Measurements from ENCODE around the gene LAMB1.

The LAMB1 gene

DNA sequence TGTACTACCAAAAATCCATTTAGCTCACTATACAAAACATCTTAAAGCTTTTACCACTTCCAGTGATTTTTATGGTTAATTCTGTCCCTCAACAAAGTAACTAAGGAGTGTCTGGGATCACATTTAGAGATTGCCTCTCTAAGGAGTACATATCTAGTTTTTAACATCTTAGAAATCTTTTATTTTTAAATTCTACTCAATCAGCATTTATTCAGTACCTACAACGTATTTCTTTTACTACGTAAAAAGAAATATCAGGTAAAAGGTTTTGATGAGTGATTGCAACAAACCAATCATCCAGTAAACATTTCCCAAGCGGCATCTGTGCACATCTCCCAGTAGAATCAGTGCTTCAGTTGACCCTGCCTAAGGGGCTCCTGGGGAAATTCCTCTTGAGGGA lies 31.9 kb downstream of the LAMB1 start:
- no peak for DNase-seq (ENCODE audit: low spot score)
- in situ Hi-C loops (cut with MboI; ENCODE audit: low pct_unique_long_range_greater_than_20kb, low sequenced_read_pairs, unreplicated experiment), result no loop called here
- TF ChIP-seq, protein P1, sequence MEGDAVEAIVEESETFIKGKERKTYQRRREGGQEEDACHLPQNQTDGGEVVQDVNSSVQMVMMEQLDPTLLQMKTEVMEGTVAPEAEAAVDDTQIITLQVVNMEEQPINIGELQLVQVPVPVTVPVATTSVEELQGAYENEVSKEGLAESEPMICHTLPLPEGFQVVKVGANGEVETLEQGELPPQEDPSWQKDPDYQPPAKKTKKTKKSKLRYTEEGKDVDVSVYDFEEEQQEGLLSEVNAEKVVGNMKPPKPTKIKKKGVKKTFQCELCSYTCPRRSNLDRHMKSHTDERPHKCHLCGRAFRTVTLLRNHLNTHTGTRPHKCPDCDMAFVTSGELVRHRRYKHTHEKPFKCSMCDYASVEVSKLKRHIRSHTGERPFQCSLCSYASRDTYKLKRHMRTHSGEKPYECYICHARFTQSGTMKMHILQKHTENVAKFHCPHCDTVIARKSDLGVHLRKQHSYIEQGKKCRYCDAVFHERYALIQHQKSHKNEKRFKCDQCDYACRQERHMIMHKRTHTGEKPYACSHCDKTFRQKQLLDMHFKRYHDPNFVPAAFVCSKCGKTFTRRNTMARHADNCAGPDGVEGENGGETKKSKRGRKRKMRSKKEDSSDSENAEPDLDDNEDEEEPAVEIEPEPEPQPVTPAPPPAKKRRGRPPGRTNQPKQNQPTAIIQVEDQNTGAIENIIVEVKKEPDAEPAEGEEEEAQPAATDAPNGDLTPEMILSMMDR (IDR thresholded peaks at IDR 0.05; ENCODE audit: extremely low read depth, insufficient read depth, missing control alignments), result no peak

DNA sequence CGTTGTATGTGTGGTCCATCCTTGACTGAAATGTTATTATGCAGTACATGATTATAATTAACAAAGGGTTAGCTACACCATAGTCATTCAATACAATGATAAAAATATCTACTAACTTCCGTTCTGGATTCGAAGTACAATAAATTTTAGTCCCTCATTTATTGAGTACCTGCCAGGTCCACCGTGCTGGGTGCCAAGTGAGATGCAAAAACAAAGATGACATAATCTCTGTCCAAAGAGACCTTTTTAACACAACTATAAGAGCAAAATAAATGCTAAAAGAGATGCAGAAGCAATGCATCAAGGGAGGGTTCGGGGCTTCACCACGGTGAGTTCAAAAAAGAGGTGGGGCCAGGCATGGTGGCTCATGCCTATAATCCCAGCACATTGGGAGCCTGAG lies 33.1 kb downstream of the LAMB1 start:
- TF ChIP-seq, protein P1 (IDR thresholded peaks at IDR 0.05; ENCODE audit: extremely low read depth, insufficient read depth, missing control alignments), result no peak
- no peak for DNase-seq (ENCODE audit: low spot score)
- in situ Hi-C loops (cut with MboI; ENCODE audit: low pct_unique_long_range_greater_than_20kb, low sequenced_read_pairs, unreplicated experiment), result no loop called here

DNA sequence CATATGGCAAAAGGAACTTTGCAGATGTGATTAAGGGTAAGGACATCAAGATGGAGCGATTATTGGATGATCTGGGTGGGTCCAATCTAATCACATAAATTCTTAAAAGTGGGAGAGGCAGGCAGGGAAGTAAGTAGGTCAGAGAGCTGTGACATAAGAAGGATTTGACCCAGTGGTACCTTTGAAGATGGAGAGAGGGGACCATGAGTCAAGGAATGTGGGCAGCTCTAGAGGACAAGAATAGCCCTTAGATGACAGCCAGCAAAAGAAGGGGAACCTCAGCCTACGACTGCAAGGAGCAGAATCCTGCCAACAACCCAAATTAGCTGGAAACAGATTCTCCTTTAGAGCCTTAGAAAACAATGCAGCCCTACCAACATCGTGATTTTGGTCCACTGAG lies 34.5 kb downstream of the LAMB1 start:
- in situ Hi-C loops (cut with MboI; ENCODE audit: low pct_unique_long_range_greater_than_20kb, low sequenced_read_pairs, unreplicated experiment), result no loop called here
- TF ChIP-seq, protein P1 (IDR thresholded peaks at IDR 0.05; ENCODE audit: extremely low read depth, insufficient read depth, missing control alignments), result no peak

DNA sequence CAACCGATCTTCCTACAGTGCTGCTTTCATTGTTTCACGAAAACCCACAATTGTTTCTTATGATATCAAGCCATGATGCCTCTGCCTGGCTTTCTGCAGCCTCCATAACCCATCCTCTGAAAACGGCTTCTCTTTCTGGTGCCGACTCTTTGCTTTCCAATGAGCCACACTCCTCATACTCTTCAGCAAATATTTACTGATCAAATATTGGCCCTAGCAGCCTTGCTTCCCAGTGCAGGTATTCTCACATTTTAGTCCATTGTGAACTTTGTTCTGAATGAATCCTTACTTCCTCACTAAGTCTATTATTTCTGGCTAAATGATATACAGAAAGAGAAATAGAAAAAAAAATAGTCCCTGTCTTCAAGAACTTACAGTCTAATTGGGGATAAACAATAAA lies 35.5 kb downstream of the LAMB1 start:
- in situ Hi-C loops (cut with MboI; ENCODE audit: low pct_unique_long_range_greater_than_20kb, low sequenced_read_pairs, unreplicated experiment), result no loop called here
- TF ChIP-seq, protein P1 (IDR thresholded peaks at IDR 0.05; ENCODE audit: extremely low read depth, insufficient read depth, missing control alignments), result no peak
- no peak for DNase-seq (ENCODE audit: low spot score)

More for the DNA sequence above, 34.5 kb downstream of the LAMB1 start:
- no peak for DNase-seq (ENCODE audit: low spot score)

DNA sequence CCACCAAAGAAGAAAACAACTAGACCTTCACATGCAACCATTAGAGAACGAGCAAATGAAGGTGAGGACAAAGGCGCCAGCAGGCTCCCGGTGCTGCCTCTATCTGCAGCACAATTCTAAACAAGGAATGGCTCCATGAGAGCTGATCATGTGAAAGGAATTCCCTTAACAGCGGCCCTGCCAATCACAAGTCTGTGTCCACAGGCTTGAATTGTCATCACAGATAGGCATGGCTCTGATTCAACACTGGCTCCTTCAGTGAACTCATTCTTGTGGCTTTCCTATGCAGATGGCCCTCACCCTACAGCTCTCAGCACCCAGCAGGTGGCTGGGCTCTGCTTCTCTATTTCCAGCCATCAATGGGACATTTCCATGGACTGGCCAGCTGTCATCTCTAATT lies 36.2 kb downstream of the LAMB1 start:
- no peak for DNase-seq (ENCODE audit: low spot score)
- TF ChIP-seq, protein P1 (IDR thresholded peaks at IDR 0.05; ENCODE audit: extremely low read depth, insufficient read depth, missing control alignments), result no peak
- in situ Hi-C loops (cut with MboI; ENCODE audit: low pct_unique_long_range_greater_than_20kb, low sequenced_read_pairs, unreplicated experiment), result no loop called here

DNA sequence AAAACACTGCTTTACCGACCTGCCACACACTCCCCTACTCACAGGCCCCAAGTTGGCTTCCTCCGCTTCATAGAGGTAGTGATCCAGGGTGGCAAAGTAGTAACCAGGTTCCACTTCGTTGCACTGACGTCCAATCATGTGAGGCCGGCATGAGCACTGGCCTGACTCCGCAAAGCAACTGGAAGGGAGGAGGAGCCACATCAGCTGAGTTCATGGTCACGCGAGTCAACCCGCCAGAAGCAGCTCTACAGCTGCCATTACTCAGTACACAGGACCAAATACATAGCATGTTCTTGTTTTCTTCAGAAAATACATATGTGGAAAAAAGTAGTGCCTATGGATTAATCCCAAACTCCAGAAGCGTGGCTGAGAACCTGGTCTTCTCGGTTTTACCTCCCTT lies 38.5 kb downstream of the LAMB1 start:
- TF ChIP-seq, protein P1 (IDR thresholded peaks at IDR 0.05; ENCODE audit: extremely low read depth, insufficient read depth, missing control alignments), result no peak
- in situ Hi-C loops (cut with MboI; ENCODE audit: low pct_unique_long_range_greater_than_20kb, low sequenced_read_pairs, unreplicated experiment), result no loop called here
- DNase-seq (ENCODE audit: low spot score), result no peak

DNA sequence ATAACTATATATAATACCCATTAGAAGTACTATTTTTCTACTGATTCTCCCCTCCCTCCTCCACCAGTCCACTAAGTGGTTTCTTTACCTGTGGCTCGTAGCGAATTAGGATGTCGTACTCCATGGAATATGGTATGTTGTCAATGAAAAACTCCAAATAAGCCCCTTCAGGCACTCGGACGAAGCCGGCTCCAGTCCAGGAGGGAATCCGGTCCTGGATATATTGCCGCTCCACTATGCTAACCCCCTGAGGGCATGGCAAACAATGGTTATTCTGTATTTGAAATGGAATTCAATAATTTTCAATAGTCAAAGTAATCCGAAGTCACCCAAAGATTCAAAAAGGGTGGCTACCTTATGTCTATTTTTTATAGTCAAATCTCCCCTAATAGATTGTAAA lies 40.1 kb downstream of the LAMB1 start:
- TF ChIP-seq, protein P1 (IDR thresholded peaks at IDR 0.05; ENCODE audit: extremely low read depth, insufficient read depth, missing control alignments), result no peak
- in situ Hi-C loops (cut with MboI; ENCODE audit: low pct_unique_long_range_greater_than_20kb, low sequenced_read_pairs, unreplicated experiment), result no loop called here
- DNase-seq (ENCODE audit: low spot score), result no peak

Data from GM13977 (cell line).